Esophagus squamous epithelium (tissue), 4 donors: Measurements from ENCODE around the gene ZMAT5.

Experiments used
- CTCF ChIP-seq, 6 experiments: fragments of 450-650 bp in 4 of 6; fragments of 200-600 bp in 2 of 6; sonication (generic) in 2 of 6; IDR thresholded peaks; one replicate each; pipeline ENCODE4 v1.5.1; 2016 to 2019; ENCODE audit warnings: antibody characterized with exemption in 6 of 6, mild to moderate bottlenecking in 4 of 6, moderate library complexity in 4 of 6
- POLR2A ChIP-seq, 4 donors: fragments of 450-650 bp; IDR thresholded peaks; one replicate each; pipeline ENCODE4 v1.6.1; 2017; ENCODE audit warnings: antibody characterized with exemption in 4 of 4, mild to moderate bottlenecking in 4 of 4, moderate library complexity in 3 of 4

- TF ChIP-seq CTCF (IDR thresholded peaks at IDR 0.05) (no peak), POLR2A (IDR thresholded peaks at IDR 0.05) (no peak)
Observed at GRCh38 chr22:29719899-29720645, 46.7 kb downstream of the ZMAT5 start, which contains the start of gene CABP7.
